ENCODE measurements around the gene COL13A1. TPM values are rescaled to one million over a fixed set of nuclear protein-coding genes. Genes with fewer than 3 reads are reported as not detected.

COL13A1 gene
- total and polyA plus RNA-seq, 2 of the 8 experiments (the other 6 are each of a cell fraction or from before 2014, with no cell fraction given), result 2.6 to 5.2 TPM

DNA sequence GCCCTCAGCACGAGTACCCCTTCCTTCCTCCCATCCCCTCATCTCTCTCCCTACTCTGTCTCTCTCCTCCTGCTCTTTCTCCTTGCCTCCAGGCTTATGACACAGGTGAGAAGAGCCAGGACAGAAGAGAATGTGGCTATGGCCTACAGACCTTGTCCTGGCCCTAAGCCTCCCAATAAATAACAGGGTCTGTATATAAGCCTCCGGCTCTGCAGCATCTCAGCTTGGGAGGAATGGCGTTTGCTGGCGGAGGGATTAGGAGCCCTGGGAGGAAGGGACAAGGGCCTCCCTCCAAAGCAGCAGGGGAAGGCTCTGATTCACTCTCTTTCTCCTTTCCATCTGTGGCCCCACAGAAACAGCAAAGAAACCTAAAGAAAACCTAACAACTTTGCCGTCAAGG lies 45.8 kb downstream of the COL13A1 start:
- H3K79me2 ChIP-seq (ENCODE audit: control insufficient read depth in 1 of 2, insufficient read depth in 2 of 2, low read length in 2 of 2), result no peaks in the 10 kb centered on the region
- H3K23me2 ChIP-seq (ENCODE audit: low read depth, low read length), result no peaks in the 10 kb centered on the region
- H2AFZ ChIP-seq (ENCODE audit: low read length), result no peak overlapping the region
- ChIA-PET CTCF (ENCODE audit: partially characterized antibody) (interaction anchor here (1.1 to 6.2 kb wide), 10 partner anchors 8 to 104 kb away, joined by 3 to 25 read pairs (median 5); no protein-coding TSS in a partner anchor), POLR2A (ENCODE audit: partially characterized antibody) (no interaction called here)
- no peaks in the 10 kb centered on the region for H3K36me3 ChIP-seq (ENCODE audit: control insufficient read depth in 2 of 4, insufficient read depth in 4 of 4, low read length in 3 of 4)
- no peaks in the 10 kb centered on the region for H3K79me1 ChIP-seq (ENCODE audit: low read depth, low read length)
- H3K4me2 ChIP-seq (ENCODE audit: insufficient read depth in 1 of 2, low read depth in 2 of 2, low read length in 2 of 2), result no peak overlapping the region
- no peak overlapping the region for H3K9ac ChIP-seq (replicated peaks in 1 of 4; ENCODE audit: extremely low read depth in 1 of 4, low read depth in 3 of 4, low read length in 3 of 4)
- H2AK5ac ChIP-seq (ENCODE audit: low read depth, low read length), result 0 out of 2 replicates have a peak overlapping the region, but pooled peaks have one; percentile 26
- H4K5ac ChIP-seq (ENCODE audit: insufficient read length, low read depth, low read length), result no peak overlapping the region
- H4K91ac ChIP-seq (replicated peaks; ENCODE audit: insufficient read length, low read length), result peak overlapping the region; percentile 34
- DNase-seq (ENCODE audit: low read depth in 1 of 2, low spot score in 2 of 2) (no peak), FAIRE-seq (no peak)
- peak overlapping the region; percentile 62 for H2BK20ac ChIP-seq (ENCODE audit: low read length)
- H3K27me3 ChIP-seq (replicated peaks in 1 of 4; ENCODE audit: control insufficient read depth in 3 of 4, extremely low read depth in 1 of 4, insufficient read depth in 3 of 4, low read length in 3 of 4), result no peaks in the 10 kb centered on the region
- H3K9me3 ChIP-seq (ENCODE audit: insufficient read depth in 2 of 2, low read depth in 1 of 2, low read length in 1 of 2), result no peaks in the 10 kb centered on the region
- H3K4ac ChIP-seq (replicated peaks; ENCODE audit: insufficient read length, low read depth, low read length), result no peak overlapping the region
- H2BK12ac ChIP-seq (ENCODE audit: low read depth, low read length), result peak overlapping the region; percentile 85; the same call in 1 of the 2 replicates
- 88% methylated on average over 5 of the region's 5 CpGs; no CpG with 5 or more reads in 1 of the 2 experiments for WGBS, 2 experiments (ENCODE audit: extremely low coverage in 1 of 2, insufficient coverage in 1 of 2, insufficient read length in 1 of 2, insufficient replicate concordance in 2 of 2, low coverage in 1 of 2, low lambda C conversion rate in 2 of 2, missing lambda C conversion rate in 1 of 2)
- H3K18ac ChIP-seq (ENCODE audit: extremely low read depth, low read length), result peak overlapping the region; percentile 66; the same call in 1 of the 2 replicates
- no peak overlapping the region for H3K27ac ChIP-seq (ENCODE audit: low read depth, low read length)
- H4K20me1 ChIP-seq (replicated peaks in 1 of 2; ENCODE audit: control insufficient read depth in 1 of 2, insufficient read depth in 2 of 2, low read length in 2 of 2), result no peaks in the 10 kb centered on the region
- no peak overlapping the region for H3K14ac ChIP-seq (ENCODE audit: insufficient read length)
- H4K8ac ChIP-seq (ENCODE audit: extremely low read depth, insufficient read depth, low read length), result no peak overlapping the region
- H3K23ac ChIP-seq (ENCODE audit: insufficient read length), result no peak overlapping the region
- no peak overlapping the region for H3K4me3 ChIP-seq (ENCODE audit: extremely low read depth in 1 of 4, insufficient read depth in 2 of 4, low read depth in 3 of 4, low read length in 4 of 4)
- peak overlapping the region; percentile 75; the same call in 1 of the 2 replicates for H2BK15ac ChIP-seq (ENCODE audit: low read length)
- no peak overlapping the region for H3K56ac ChIP-seq (replicated peaks; ENCODE audit: insufficient read length, low read depth, low read length)
- TF ChIP-seq TCF12 (IDR thresholded peaks at IDR 0.05; ENCODE audit: low read depth, low read length) (no peak), YY1 (IDR thresholded peaks at IDR 0.05; ENCODE audit: low read depth, low read length) (no peak), ZNF274 (IDR thresholded peaks at IDR 0.05; ENCODE audit: borderline replicate concordance, extremely low read depth, low read length) (no peak), TAF1 (IDR thresholded peaks at IDR 0.05; ENCODE audit: low read depth, low read length) (no peak), SIX5 (IDR thresholded peaks at IDR 0.05; ENCODE audit: low read depth, low read length) (no peak), EP300 (IDR thresholded peaks at IDR 0.05; ENCODE audit: borderline replicate concordance in 1 of 2, low read depth in 2 of 2, low read length in 2 of 2) (no peak), JUN (IDR thresholded peaks at IDR 0.05; ENCODE audit: low read depth, low read length) (no peak), SUZ12 (IDR thresholded peaks at IDR 0.05; ENCODE audit: low read length) (no peak)
- TF ChIP-seq, protein P1, sequence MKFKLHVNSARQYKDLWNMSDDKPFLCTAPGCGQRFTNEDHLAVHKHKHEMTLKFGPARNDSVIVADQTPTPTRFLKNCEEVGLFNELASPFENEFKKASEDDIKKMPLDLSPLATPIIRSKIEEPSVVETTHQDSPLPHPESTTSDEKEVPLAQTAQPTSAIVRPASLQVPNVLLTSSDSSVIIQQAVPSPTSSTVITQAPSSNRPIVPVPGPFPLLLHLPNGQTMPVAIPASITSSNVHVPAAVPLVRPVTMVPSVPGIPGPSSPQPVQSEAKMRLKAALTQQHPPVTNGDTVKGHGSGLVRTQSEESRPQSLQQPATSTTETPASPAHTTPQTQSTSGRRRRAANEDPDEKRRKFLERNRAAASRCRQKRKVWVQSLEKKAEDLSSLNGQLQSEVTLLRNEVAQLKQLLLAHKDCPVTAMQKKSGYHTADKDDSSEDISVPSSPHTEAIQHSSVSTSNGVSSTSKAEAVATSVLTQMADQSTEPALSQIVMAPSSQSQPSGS (IDR thresholded peaks at IDR 0.05; ENCODE audit: low read length), result no peak
- H3K4me1 ChIP-seq (replicated peaks in 1 of 4; ENCODE audit: control insufficient read depth in 3 of 4, insufficient read depth in 4 of 4, low read length in 3 of 4), result peaks cover 14 to 51% (median 27%) of the 10 kb centered on the region in 4 experiments
- H2BK120ac ChIP-seq (replicated peaks; ENCODE audit: low read depth, low read length), result no peak overlapping the region
- 0 out of 2 replicates have a peak overlapping the region, but pooled peaks have one; percentile 47 for H2BK5ac ChIP-seq (ENCODE audit: low read depth, low read length)

Data from H1 (cell line).